Fibroblast of pulmonary artery (primary cell): Measurements from ENCODE around the gene MS4A3.

Source experiments
- DNase-seq: peaks from one replicate; pipeline ENCODE4 v3.0.0-alpha.2; 2010; ENCODE audit warnings: low read depth
- H3K4me3 ChIP-seq: replicated peaks from 2 replicates; pipeline ENCODE4 v1.5.1; 2011; ENCODE audit warnings: low read depth, mild to moderate bottlenecking, control low read depth, low read length, moderate library complexity
- TF ChIP-seq, protein P1 (sequence below): IDR thresholded peaks from 2 replicates; pipeline ENCODE4 v1.5.1; 2011; ENCODE audit warnings: mild to moderate bottlenecking, control low read depth, low read length, inconsistent platforms; ENCODE audit errors: missing control alignments

MS4A3 gene

DNA sequence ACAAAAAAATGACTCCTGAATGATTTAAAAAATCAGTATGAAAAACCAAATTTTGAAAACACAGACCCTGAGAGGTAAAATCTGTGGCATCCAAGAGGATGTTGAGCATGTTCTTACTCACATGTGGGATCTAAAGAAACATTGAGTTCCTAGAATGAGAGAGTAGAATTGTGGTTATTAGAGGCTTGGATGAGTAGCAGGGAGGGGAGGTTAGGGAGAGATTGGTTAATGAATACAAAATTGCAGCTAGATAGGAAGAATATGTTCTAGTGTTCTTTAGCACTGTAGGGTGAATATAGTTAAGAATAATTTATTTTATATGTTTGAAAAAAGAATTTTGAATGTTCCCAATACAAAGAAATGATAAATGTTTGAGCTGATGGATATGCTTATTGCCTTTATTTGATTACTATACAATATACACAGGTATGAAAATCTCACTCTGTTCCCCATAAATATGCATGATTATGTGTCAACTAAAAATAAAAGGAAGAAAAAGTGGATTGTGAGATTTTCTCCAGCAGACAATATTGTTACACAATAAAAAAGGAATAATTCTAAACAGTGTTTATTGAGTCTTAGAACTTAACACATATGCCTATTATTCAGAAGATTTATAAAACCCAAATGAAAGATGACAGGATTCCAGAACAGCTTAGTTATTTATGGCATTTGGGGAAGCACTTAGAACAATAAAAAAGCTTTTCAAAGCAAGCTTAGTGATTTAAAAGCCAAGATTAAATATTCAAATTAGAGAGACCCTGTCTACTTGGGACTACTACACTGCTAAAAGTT is 60.7 kb downstream of the MS4A3 start:
- no peak overlapping the region for H3K4me3 ChIP-seq
- no peak for DNase-seq
- TF ChIP-seq, protein P1, sequence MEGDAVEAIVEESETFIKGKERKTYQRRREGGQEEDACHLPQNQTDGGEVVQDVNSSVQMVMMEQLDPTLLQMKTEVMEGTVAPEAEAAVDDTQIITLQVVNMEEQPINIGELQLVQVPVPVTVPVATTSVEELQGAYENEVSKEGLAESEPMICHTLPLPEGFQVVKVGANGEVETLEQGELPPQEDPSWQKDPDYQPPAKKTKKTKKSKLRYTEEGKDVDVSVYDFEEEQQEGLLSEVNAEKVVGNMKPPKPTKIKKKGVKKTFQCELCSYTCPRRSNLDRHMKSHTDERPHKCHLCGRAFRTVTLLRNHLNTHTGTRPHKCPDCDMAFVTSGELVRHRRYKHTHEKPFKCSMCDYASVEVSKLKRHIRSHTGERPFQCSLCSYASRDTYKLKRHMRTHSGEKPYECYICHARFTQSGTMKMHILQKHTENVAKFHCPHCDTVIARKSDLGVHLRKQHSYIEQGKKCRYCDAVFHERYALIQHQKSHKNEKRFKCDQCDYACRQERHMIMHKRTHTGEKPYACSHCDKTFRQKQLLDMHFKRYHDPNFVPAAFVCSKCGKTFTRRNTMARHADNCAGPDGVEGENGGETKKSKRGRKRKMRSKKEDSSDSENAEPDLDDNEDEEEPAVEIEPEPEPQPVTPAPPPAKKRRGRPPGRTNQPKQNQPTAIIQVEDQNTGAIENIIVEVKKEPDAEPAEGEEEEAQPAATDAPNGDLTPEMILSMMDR, result no peak

DNA sequence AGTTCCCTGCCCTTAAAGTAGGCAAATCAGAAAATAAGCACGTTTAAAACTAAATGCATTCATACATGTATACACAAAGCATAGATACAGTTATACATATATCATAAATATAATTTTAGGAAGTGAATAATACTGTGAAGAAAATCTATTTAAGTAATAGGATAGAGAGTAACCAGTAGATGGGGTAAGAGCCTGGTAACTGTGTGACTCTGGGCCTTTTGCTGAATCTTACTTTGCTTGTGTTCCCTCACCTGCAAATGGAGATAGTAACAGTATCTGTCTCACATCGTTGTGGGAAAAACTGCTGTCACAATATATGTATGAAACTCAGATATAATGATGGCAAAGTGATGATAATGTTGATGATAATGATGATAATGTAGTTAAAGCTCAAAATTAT is 61.9 kb downstream of the MS4A3 start:
- no peak for DNase-seq
- no peak overlapping the region for H3K4me3 ChIP-seq
- TF ChIP-seq, protein P1, result no peak

DNA sequence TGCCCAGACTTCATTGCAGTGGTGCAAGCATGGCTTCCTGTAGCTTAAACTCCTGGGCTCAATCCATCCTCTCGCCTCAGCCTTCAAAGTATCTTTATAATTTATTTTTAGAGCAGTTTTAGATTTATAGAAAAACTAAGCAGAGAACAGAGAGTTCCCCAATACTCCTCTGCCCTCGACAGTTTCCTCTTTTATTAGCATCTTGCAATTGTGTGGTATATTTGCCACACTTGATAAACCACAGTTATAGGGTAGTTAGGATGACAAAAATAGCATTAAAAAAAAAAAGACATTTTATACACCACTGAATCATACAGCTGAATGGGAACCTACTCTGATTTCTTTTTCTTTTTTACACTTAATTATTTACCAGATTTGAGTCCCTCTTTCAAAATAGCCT is 63.2 kb downstream of the MS4A3 start:
- no peak overlapping the region for H3K4me3 ChIP-seq
- TF ChIP-seq, protein P1, result no peak
- no peak for DNase-seq
